ENCODE measurements around the gene PRG2. TPM values are rescaled to one million over a fixed set of nuclear protein-coding genes. Genes with fewer than 3 reads are reported as not detected.

Gene PRG2
- total RNA-seq, 1 experiment from 2014 or later = 0.57 TPM

- TF ChIP-seq, protein P1, sequence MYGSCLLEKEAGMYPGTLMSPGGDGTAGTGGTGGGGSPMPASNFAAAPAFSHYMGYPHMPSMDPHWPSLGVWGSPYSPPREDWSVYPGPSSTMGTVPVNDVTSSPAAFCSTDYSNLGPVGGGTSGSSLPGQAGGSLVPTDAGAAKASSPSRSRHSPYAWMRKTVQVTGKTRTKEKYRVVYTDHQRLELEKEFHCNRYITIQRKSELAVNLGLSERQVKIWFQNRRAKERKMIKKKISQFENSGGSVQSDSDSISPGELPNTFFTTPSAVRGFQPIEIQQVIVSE (CRISPR knock-in tag; IDR thresholded peaks at IDR 0.05; ENCODE audit: borderline replicate concordance) = no peak
- TF ChIP-seq NR3C1 (CRISPR knock-in tag; conservative IDR thresholded peaks at IDR 0.05; ENCODE audit: low read depth) (no peak), TP53 (CRISPR knock-in tag; IDR thresholded peaks at IDR 0.05) (no peak), ZNF121 (CRISPR knock-in tag; IDR thresholded peaks at IDR 0.05) (no peak), TEAD4 (CRISPR knock-in tag; IDR thresholded peaks at IDR 0.05) (no peak), SMAD4 (CRISPR knock-in tag; IDR thresholded peaks at IDR 0.05) (no peak)
- TF ChIP-seq, protein P2, sequence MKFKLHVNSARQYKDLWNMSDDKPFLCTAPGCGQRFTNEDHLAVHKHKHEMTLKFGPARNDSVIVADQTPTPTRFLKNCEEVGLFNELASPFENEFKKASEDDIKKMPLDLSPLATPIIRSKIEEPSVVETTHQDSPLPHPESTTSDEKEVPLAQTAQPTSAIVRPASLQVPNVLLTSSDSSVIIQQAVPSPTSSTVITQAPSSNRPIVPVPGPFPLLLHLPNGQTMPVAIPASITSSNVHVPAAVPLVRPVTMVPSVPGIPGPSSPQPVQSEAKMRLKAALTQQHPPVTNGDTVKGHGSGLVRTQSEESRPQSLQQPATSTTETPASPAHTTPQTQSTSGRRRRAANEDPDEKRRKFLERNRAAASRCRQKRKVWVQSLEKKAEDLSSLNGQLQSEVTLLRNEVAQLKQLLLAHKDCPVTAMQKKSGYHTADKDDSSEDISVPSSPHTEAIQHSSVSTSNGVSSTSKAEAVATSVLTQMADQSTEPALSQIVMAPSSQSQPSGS (CRISPR knock-in tag; IDR thresholded peaks at IDR 0.05; ENCODE audit: borderline replicate concordance, low read depth) = no peak
Measured at GRCh38 chr11:57358543-57358961, 31.9 kb downstream of the PRG2 start (continued).

GRCh38 chr11:57357856-57358255, 32.6 kb downstream of the PRG2 start:
- DNase-seq (ENCODE audit: low spot score) (no peak), ATAC-seq (no peak)
- Mint-ChIP-seq H3K27ac (no peak overlapping the region), H3K36me3 (no peaks in the 10 kb centered on the region), H3K9me3 (no peaks in the 10 kb centered on the region), H3K4me1 (peaks cover 13% of the 10 kb centered on the region), H3K27me3 (ENCODE audit: low read depth) (peaks cover 6% of the 10 kb centered on the region; the same call in 1 of the 2 replicates), H3K4me3 (no peak overlapping the region)
- ChIA-PET POLR2A (no interaction called here), CTCF (interaction anchor here (1.1 to 3.9 kb wide), 4 partner anchors 8 to 100 kb away, joined by 5 to 15 read pairs (median 9); no protein-coding TSS in a partner anchor)
- TF ChIP-seq, protein P3, sequence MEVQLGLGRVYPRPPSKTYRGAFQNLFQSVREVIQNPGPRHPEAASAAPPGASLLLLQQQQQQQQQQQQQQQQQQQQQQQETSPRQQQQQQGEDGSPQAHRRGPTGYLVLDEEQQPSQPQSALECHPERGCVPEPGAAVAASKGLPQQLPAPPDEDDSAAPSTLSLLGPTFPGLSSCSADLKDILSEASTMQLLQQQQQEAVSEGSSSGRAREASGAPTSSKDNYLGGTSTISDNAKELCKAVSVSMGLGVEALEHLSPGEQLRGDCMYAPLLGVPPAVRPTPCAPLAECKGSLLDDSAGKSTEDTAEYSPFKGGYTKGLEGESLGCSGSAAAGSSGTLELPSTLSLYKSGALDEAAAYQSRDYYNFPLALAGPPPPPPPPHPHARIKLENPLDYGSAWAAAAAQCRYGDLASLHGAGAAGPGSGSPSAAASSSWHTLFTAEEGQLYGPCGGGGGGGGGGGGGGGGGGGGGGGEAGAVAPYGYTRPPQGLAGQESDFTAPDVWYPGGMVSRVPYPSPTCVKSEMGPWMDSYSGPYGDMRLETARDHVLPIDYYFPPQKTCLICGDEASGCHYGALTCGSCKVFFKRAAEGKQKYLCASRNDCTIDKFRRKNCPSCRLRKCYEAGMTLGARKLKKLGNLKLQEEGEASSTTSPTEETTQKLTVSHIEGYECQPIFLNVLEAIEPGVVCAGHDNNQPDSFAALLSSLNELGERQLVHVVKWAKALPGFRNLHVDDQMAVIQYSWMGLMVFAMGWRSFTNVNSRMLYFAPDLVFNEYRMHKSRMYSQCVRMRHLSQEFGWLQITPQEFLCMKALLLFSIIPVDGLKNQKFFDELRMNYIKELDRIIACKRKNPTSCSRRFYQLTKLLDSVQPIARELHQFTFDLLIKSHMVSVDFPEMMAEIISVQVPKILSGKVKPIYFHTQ (CRISPR knock-in tag; IDR thresholded peaks at IDR 0.05) = no peak
- TF ChIP-seq SP1 (CRISPR knock-in tag; conservative IDR thresholded peaks at IDR 0.05) = no peak
- TF ChIP-seq IRF1 (CRISPR knock-in tag; IDR thresholded peaks at IDR 0.05) = no peak
- no peak for TF ChIP-seq CREB1 (CRISPR knock-in tag; IDR thresholded peaks at IDR 0.05)
- TF ChIP-seq, protein P4, sequence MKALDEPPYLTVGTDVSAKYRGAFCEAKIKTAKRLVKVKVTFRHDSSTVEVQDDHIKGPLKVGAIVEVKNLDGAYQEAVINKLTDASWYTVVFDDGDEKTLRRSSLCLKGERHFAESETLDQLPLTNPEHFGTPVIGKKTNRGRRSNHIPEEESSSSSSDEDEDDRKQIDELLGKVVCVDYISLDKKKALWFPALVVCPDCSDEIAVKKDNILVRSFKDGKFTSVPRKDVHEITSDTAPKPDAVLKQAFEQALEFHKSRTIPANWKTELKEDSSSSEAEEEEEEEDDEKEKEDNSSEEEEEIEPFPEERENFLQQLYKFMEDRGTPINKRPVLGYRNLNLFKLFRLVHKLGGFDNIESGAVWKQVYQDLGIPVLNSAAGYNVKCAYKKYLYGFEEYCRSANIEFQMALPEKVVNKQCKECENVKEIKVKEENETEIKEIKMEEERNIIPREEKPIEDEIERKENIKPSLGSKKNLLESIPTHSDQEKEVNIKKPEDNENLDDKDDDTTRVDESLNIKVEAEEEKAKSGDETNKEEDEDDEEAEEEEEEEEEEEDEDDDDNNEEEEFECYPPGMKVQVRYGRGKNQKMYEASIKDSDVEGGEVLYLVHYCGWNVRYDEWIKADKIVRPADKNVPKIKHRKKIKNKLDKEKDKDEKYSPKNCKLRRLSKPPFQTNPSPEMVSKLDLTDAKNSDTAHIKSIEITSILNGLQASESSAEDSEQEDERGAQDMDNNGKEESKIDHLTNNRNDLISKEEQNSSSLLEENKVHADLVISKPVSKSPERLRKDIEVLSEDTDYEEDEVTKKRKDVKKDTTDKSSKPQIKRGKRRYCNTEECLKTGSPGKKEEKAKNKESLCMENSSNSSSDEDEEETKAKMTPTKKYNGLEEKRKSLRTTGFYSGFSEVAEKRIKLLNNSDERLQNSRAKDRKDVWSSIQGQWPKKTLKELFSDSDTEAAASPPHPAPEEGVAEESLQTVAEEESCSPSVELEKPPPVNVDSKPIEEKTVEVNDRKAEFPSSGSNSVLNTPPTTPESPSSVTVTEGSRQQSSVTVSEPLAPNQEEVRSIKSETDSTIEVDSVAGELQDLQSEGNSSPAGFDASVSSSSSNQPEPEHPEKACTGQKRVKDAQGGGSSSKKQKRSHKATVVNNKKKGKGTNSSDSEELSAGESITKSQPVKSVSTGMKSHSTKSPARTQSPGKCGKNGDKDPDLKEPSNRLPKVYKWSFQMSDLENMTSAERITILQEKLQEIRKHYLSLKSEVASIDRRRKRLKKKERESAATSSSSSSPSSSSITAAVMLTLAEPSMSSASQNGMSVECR (CRISPR knock-in tag; IDR thresholded peaks at IDR 0.05; ENCODE audit: borderline replicate concordance) = no peak
- TF ChIP-seq ZBTB43 (CRISPR knock-in tag; IDR thresholded peaks at IDR 0.05) = no peak
- no peak for TF ChIP-seq HMGXB4 (CRISPR knock-in tag; IDR thresholded peaks at IDR 0.05)
- TF ChIP-seq ZNF396 (CRISPR knock-in tag; IDR thresholded peaks at IDR 0.05; ENCODE audit: borderline replicate concordance) = no peak
- TF ChIP-seq E2F5 (CRISPR knock-in tag; IDR thresholded peaks at IDR 0.05) = no peak
- no peak for TF ChIP-seq ZNF416 (CRISPR knock-in tag; IDR thresholded peaks at IDR 0.05)
- TF ChIP-seq ZNF138 (CRISPR knock-in tag; conservative IDR thresholded peaks at IDR 0.05) = no peak
- no peak for TF ChIP-seq FOXK1 (CRISPR knock-in tag; IDR thresholded peaks at IDR 0.05)
- TF ChIP-seq OVOL2 (CRISPR knock-in tag; IDR thresholded peaks at IDR 0.05; ENCODE audit: borderline replicate concordance) = no peak
- TF ChIP-seq SMAD3 (CRISPR knock-in tag; IDR thresholded peaks at IDR 0.05; ENCODE audit: borderline replicate concordance) = no peak
- no peak for TF ChIP-seq EMX1 (CRISPR knock-in tag; IDR thresholded peaks at IDR 0.05)

All from WTC11 (cell line).